Measurements from ENCODE around the gene MAGEA9B.

GRCh38 chrX:149633511-149633910 is 46.3 kb upstream of the MAGEA9B start:
- TF ChIP-seq POLR2A (IDR thresholded peaks at IDR 0.05; ENCODE audit: low read depth, low read length) (no peak), RFX5 (IDR thresholded peaks at IDR 0.05; ENCODE audit: low read depth, low read length) (no peak), RCOR1 (IDR thresholded peaks at IDR 0.05; ENCODE audit: insufficient replicate concordance, low read length) (no peak), MAZ (IDR thresholded peaks at IDR 0.05; ENCODE audit: borderline replicate concordance, low read depth, low read length) (no peak), CEBPB (IDR thresholded peaks at IDR 0.05; ENCODE audit: low read depth, low read length) (no peak), FOS (IDR thresholded peaks at IDR 0.05; ENCODE audit: low read depth, low read length) (no peak), RAD21 (IDR thresholded peaks at IDR 0.05; ENCODE audit: low read length) (no peak), BHLHE40 (IDR thresholded peaks at IDR 0.05; ENCODE audit: low read depth, low read length) (no peak), MXI1 (IDR thresholded peaks at IDR 0.05; ENCODE audit: borderline replicate concordance, low read depth, low read length) (no peak), SMC3 (IDR thresholded peaks at IDR 0.05; ENCODE audit: low read depth, low read length) (no peak), MAFK (IDR thresholded peaks at IDR 0.05; ENCODE audit: low read depth, low read length) (no peak)
- TF ChIP-seq, protein P1, sequence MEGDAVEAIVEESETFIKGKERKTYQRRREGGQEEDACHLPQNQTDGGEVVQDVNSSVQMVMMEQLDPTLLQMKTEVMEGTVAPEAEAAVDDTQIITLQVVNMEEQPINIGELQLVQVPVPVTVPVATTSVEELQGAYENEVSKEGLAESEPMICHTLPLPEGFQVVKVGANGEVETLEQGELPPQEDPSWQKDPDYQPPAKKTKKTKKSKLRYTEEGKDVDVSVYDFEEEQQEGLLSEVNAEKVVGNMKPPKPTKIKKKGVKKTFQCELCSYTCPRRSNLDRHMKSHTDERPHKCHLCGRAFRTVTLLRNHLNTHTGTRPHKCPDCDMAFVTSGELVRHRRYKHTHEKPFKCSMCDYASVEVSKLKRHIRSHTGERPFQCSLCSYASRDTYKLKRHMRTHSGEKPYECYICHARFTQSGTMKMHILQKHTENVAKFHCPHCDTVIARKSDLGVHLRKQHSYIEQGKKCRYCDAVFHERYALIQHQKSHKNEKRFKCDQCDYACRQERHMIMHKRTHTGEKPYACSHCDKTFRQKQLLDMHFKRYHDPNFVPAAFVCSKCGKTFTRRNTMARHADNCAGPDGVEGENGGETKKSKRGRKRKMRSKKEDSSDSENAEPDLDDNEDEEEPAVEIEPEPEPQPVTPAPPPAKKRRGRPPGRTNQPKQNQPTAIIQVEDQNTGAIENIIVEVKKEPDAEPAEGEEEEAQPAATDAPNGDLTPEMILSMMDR (conservative IDR thresholded peaks at IDR 0.05; ENCODE audit: low read depth, low read length) = no peak
- TF ChIP-seq, protein P2, sequence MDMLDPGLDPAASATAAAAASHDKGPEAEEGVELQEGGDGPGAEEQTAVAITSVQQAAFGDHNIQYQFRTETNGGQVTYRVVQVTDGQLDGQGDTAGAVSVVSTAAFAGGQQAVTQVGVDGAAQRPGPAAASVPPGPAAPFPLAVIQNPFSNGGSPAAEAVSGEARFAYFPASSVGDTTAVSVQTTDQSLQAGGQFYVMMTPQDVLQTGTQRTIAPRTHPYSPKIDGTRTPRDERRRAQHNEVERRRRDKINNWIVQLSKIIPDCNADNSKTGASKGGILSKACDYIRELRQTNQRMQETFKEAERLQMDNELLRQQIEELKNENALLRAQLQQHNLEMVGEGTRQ (IDR thresholded peaks at IDR 0.05; ENCODE audit: low read depth, low read length) = no peak
